Naive thymus-derived CD4-positive, alpha-beta T cell (primary cell): ENCODE measurements around the gene NUP160. TPM values are rescaled to one million over a fixed set of nuclear protein-coding genes. Genes with fewer than 3 reads are reported as not detected.
"Not testable (repeated sequence)": the region's sequence is repeated elsewhere in the genome, so short reads cannot be mapped to it uniquely, and the experiment has no call there.

Experiments
- ATAC-seq: fragments of 150-1000 bp; cut with Tn5 transposase; 2 replicates; pipeline ENCODE4 v1.10.0; 2021; ENCODE audit warnings: mild to moderate bottlenecking, moderate library complexity
- CTCF ChIA-PET: fragments of 350-600 bp; sonication (Branson Sonifier 250); formaldehyde crosslinking; loops from one replicate; lab custom pipeline; 2021; ENCODE audit warnings: antibody characterized with exemption; lab: Charles Lee
- POLR2A ChIA-PET: fragments of 350-600 bp; sonication (Branson Sonifier 250); formaldehyde crosslinking; loops from one replicate; lab custom pipeline; 2021; ENCODE audit warnings: antibody characterized with exemption, inconsistent platforms; lab: Charles Lee
- DNase-seq, 9 donors: peaks; one replicate each; pipeline versions ENCODE4 v3.0.0 to v3.0.0-alpha.2; 2020 to 2022; ENCODE audit warnings: mixed read lengths in 1 of 9
- H3K27ac ChIP-seq: one replicate; pipeline ENCODE4 v1.7.0; 2013; ENCODE audit warnings: mild to moderate bottlenecking, low read depth, low read length, moderate library complexity
- H3K27me3 ChIP-seq, 2 donors: one replicate each; pipeline ENCODE4 v1.7.0; 2013; ENCODE audit warnings: low read length in 2 of 2, mild to moderate bottlenecking in 2 of 2, moderate library complexity in 2 of 2; ENCODE audit not compliant: control insufficient read depth in 2 of 2, insufficient read depth in 2 of 2
- H3K36me3 ChIP-seq, 3 experiments: 1 replicate in 2 of 3; 2 replicates in 1 of 3; pipeline ENCODE4 v1.7.0; 2013; ENCODE audit warnings: low read length in 3 of 3, mild to moderate bottlenecking in 3 of 3, moderate library complexity in 1 of 3; ENCODE audit not compliant: insufficient read depth in 3 of 3, control insufficient read depth in 2 of 3
- H3K4me1 ChIP-seq, 2 donors: one replicate each; pipeline ENCODE4 v1.7.0; 2013; ENCODE audit warnings: low read length in 2 of 2, mild to moderate bottlenecking in 2 of 2, moderate library complexity in 1 of 2; ENCODE audit not compliant: control insufficient read depth in 2 of 2, insufficient read depth in 2 of 2
- H3K4me3 ChIP-seq: 2 replicates; pipeline ENCODE4 v1.7.0; 2013; ENCODE audit warnings: mild to moderate bottlenecking, low read length
- H3K9me3 ChIP-seq, 3 experiments: 1 replicate in 2 of 3; 2 replicates in 1 of 3; pipeline ENCODE4 v1.7.0; 2013; ENCODE audit warnings: low read length in 3 of 3; ENCODE audit not compliant: control insufficient read depth in 2 of 3
- H3K27ac Mint-ChIP-seq, 9 donors: one replicate each; pipeline ENCODE4 v1.8.0; 2020 to 2022; ENCODE audit warnings: mixed read lengths in 9 of 9, mild to moderate bottlenecking in 8 of 9, moderate library complexity in 5 of 9, inconsistent platforms in 2 of 9
- H3K27me3 Mint-ChIP-seq, 5 donors: one replicate each; pipeline ENCODE4 v1.8.0; 2021 to 2022; ENCODE audit warnings: mixed read lengths in 5 of 5, mild to moderate bottlenecking in 1 of 5
- H3K36me3 Mint-ChIP-seq, 5 donors: one replicate each; pipeline ENCODE4 v1.8.0; 2020 to 2022; ENCODE audit warnings: mixed read lengths in 5 of 5, mild to moderate bottlenecking in 3 of 5, inconsistent platforms in 1 of 5
- H3K4me1 Mint-ChIP-seq, 7 donors: one replicate each; pipeline ENCODE4 v1.8.0; 2020 to 2022; ENCODE audit warnings: mixed read lengths in 7 of 7, mild to moderate bottlenecking in 3 of 7, inconsistent platforms in 1 of 7
- H3K4me3 Mint-ChIP-seq, 10 donors: one replicate each; pipeline ENCODE4 v1.8.0; 2020 to 2022; ENCODE audit warnings: mild to moderate bottlenecking in 10 of 10, mixed read lengths in 10 of 10, moderate library complexity in 6 of 10, inconsistent platforms in 2 of 10
- H3K9me3 Mint-ChIP-seq, 11 donors: one replicate each; pipeline ENCODE4 v1.8.0; 2020 to 2022; ENCODE audit warnings: mixed read lengths in 11 of 11, mild to moderate bottlenecking in 4 of 11, inconsistent platforms in 1 of 11, moderate library complexity in 1 of 11
- intact Hi-C, 2 donors: fragments of 100-400 bp; cut with micrococcal nuclease; formaldehyde crosslinking; loops; one replicate each; pipeline ENCODE4 v1.15.1; 2023
- polyA plus RNA-seq, 2 donors: library from polyadenylated mRNA; unstranded; fragments of 300-500 nt; fragmentation: Illumina TruSeq; gene quantifications; one replicate each; pipeline ENCODE4 v1.2.3, GENCODE V29; 2021
- total RNA-seq, 6 experiments: library from RNA in 5 of 6; stranded (reverse) in 5 of 6; gene quantifications; 1 replicate in 5 of 6; 2 replicates in 1 of 6; pipeline ENCODE4 v1.2.3 and lab custom pipeline; 2021 to 2026

The NUP160 gene
- total and polyA plus RNA-seq, 7 experiments from 2014 or later, result 35.1 to 68.0 (median 61.1) TPM

- Mint-ChIP-seq H3K9me3 (no peaks in the 10 kb centered on the region), H3K4me3 (no peak overlapping the region), H3K36me3 (peaks cover 2 to 33% (median 13%) of the 10 kb centered on the region in 5 donors), H3K4me1 (peaks cover 0 to 2% (median 0%) of the 10 kb centered on the region in 7 donors), H3K27me3 (no peaks in the 10 kb centered on the region), H3K27ac (peak overlapping the region in 2 of 9 donors; percentile 20 to 29)
- intact Hi-C loops, result no loop called here
- H3K4me1 ChIP-seq, result no peaks in the 10 kb centered on the region
- H3K27me3 ChIP-seq, result no peaks in the 10 kb centered on the region
- peaks cover 3 to 74% (median 20%) of the 10 kb centered on the region in 3 experiments for H3K36me3 ChIP-seq
- no peak for DNase-seq
- CTCF ChIA-PET, result interaction anchor here (0.7 kb wide), 2 partner anchors 11 to 74 kb away, joined by 3 read pairs; no protein-coding TSS in a partner anchor
- H3K27ac ChIP-seq, result no peak overlapping the region
- POLR2A ChIA-PET, result interaction anchor here (0.8 to 1.8 kb wide), 3 partner anchors 11 to 13 kb away, joined by 3 to 14 read pairs (median 6); no protein-coding TSS in a partner anchor
- H3K9me3 ChIP-seq, result no peaks in the 10 kb centered on the region
- H3K4me3 ChIP-seq, result no peak overlapping the region
- ATAC-seq, result no peak
Measured at GRCh38 chr11:47778878-47779483, 69.2 kb downstream of the NUP160 start.

DNA sequence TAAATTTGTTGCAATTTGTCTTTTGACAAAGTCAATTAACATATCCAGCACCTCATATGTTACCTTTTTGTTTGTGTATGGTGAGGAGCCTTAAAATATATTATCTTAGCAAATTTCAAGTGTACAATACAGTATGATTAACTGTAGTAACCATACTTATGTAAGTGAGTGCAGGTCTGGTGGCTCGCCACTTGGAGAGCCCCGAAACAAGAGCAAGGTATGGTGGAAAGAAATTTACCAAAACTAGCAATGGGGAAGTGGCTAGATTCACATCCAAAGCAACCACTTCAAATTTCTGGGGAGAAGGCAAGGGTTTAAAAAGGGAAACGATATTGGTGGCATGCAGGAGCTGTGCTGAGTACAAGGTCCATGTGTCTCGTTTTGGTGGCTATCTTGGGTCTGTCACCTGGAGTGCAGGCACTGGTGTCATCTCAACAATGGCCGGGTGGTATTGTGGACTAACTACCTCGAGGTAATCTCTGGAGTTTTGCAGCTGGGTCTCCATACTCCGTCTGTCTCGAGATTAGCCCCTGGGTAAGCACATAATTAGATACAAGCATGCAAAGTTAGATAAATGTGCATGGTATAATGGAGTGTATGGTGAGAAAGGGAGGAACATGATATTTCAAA is 72.8 kb downstream of the NUP160 start:
- CTCF ChIA-PET, result interaction anchor here (0.6 kb wide), 1 partner anchor 613 kb away, joined by 3 read pairs; no protein-coding TSS in a partner anchor

GRCh38 chr11:47773882-47774281 is 74.3 kb downstream of the NUP160 start:
- no peak for ATAC-seq
- CTCF ChIA-PET, result no interaction called here
- peaks cover 3 to 32% (median 5%) of the 10 kb centered on the region in 3 experiments for H3K36me3 ChIP-seq
- DNase-seq, result no peak
- POLR2A ChIA-PET, result interaction anchor here (0.6 to 0.7 kb wide), 2 partner anchors 59 to 396 kb away, joined by 4 read pairs; no protein-coding TSS in a partner anchor
- no peaks in the 10 kb centered on the region for H3K27me3 ChIP-seq
- H3K27me3 Mint-ChIP-seq, result no peaks in the 10 kb centered on the region
- no peaks in the 10 kb centered on the region for H3K9me3 Mint-ChIP-seq
- H3K4me1 ChIP-seq, result no peaks in the 10 kb centered on the region
- peaks cover 0 to 20% (median 4%) of the 10 kb centered on the region in 5 donors for H3K36me3 Mint-ChIP-seq
- no peaks in the 10 kb centered on the region for H3K9me3 ChIP-seq
- intact Hi-C loops, result no loop called here
- no peak overlapping the region for H3K27ac ChIP-seq
- no peak overlapping the region for H3K4me3 ChIP-seq
- no peak overlapping the region for H3K4me3 Mint-ChIP-seq
- peaks cover 0 to 3% (median 0%) of the 10 kb centered on the region in 7 donors for H3K4me1 Mint-ChIP-seq
- H3K27ac Mint-ChIP-seq, result peak overlapping the region in 1 of 9 donors; percentile 49

More for the DNA sequence above, 72.8 kb downstream of the NUP160 start:
- Histone ChIP-seq H3K4me1 (no peaks in the 10 kb centered on the region), H3K9me3 (no peaks in the 10 kb centered on the region), H3K27ac (no peak overlapping the region), H3K4me3 (no peak overlapping the region), H3K36me3 (peaks cover 3 to 47% (median 12%) of the 10 kb centered on the region in 3 experiments), H3K27me3 (no peaks in the 10 kb centered on the region)
- Mint-ChIP-seq H3K4me1 (peaks cover 0 to 2% (median 0%) of the 10 kb centered on the region in 7 donors), H3K9me3 (no peaks in the 10 kb centered on the region), H3K27me3 (no peaks in the 10 kb centered on the region), H3K4me3 (no peak overlapping the region), H3K36me3 (peaks cover 0 to 27% (median 8%) of the 10 kb centered on the region in 5 donors), H3K27ac (peak overlapping the region in 5 of 9 donors; percentile 5 to 59 (median 28))
- intact Hi-C loops, result no loop called here
- DNase-seq, result no peak
- POLR2A ChIA-PET, result interaction anchor here (0.7 kb wide), 1 partner anchor 906 kb away, joined by 3 read pairs; no protein-coding TSS in a partner anchor
- ATAC-seq, result no peak

GRCh38 chr11:47769556-47769955 is 78.6 kb downstream of the NUP160 start:
- CTCF ChIA-PET, H3K36me3 Mint-ChIP-seq, H3K27me3 ChIP-seq, H3K9me3 Mint-ChIP-seq, ATAC-seq, H3K36me3 ChIP-seq, H3K4me3 ChIP-seq, DNase-seq, H3K27me3 Mint-ChIP-seq, H3K9me3 ChIP-seq, H3K27ac ChIP-seq: not testable (repeated sequence)
- intact Hi-C loops, result loop anchor here in 1 of 2 donors (5.0 kb wide), 3 partner anchors 192 to 1647 kb away; partner anchors contain the start of genes ARHGAP1, KBTBD4, NDUFS3 and PHF21A
- POLR2A ChIA-PET, result interaction anchor here (1.1 to 2.0 kb wide), 4 partner anchors 12 to 554 kb away, joined by 3 to 6 read pairs (median 4); partner anchors contain the start of genes DDB2 and NUP160
- Mint-ChIP-seq H3K4me1 (peaks cover 15 to 30% (median 20%) of the 10 kb centered on the region in 7 donors), H3K27ac (peak overlapping the region in 6 of 9 donors; percentile 64 to 100 (median 74)), H3K4me3 (peak overlapping the region in 9 of 10 donors; percentile 5 to 63 (median 32))
- peaks cover 15 to 21% of the 10 kb centered on the region in 2 donors for H3K4me1 ChIP-seq

- H3K9me3 Mint-ChIP-seq, result peaks cover 0 to 2% (median 0%) of the 10 kb centered on the region in 11 donors
- intact Hi-C loops, result loop anchor here (1.0 to 5.0 kb wide), 4 partner anchors 191 to 1646 kb away; partner anchors contain the start of genes ARHGAP1 (in 2 of the 2), KBTBD4 (in 1 of the 2), NDUFS3 (in 1 of the 2) and PHF21A (in 1 of the 2)
- ATAC-seq, result no peak
- H3K4me1 Mint-ChIP-seq, result peaks cover 16 to 39% (median 23%) of the 10 kb centered on the region in 7 donors
- POLR2A ChIA-PET, result interaction anchor here (0.6 to 3.6 kb wide), 15 partner anchors 8 to 553 kb away, joined by 3 to 27 read pairs (median 4); partner anchors contain the start of genes ACP2, AGBL2, CELF1 and DDB2
- Histone ChIP-seq H3K36me3 (peaks cover 0 to 6% (median 4%) of the 10 kb centered on the region in 3 experiments), H3K4me1 (peaks cover 20 to 22% of the 10 kb centered on the region in 2 donors), H3K27me3 (no peaks in the 10 kb centered on the region), H3K4me3 (peak overlapping the region; percentile 47), H3K27ac (peak overlapping the region; percentile 97), H3K9me3 (no peaks in the 10 kb centered on the region)
- CTCF ChIA-PET, result interaction anchor here (1.1 to 1.5 kb wide), 4 partner anchors 9 to 83 kb away, joined by 3 to 4 read pairs (median 4); partner anchors contain the start of gene AGBL2
- DNase-seq, result peak in 1 of 9 donors; percentile 11
- H3K4me3 Mint-ChIP-seq, result peak overlapping the region; percentile 88 to 100 (median 96)
- no peaks in the 10 kb centered on the region for H3K27me3 Mint-ChIP-seq
- H3K27ac Mint-ChIP-seq, result peak overlapping the region; percentile 98 to 100 (median 100)
- H3K36me3 Mint-ChIP-seq, result peaks cover 0 to 13% (median 7%) of the 10 kb centered on the region in 5 donors
Measured at GRCh38 chr11:47768101-47768612, 80.0 kb downstream of the NUP160 start.
